ENCODE measurements around the gene RBAK. TPM values are rescaled to one million over a fixed set of nuclear protein-coding genes. Genes with fewer than 3 reads are reported as not detected.
"Not testable (repeated sequence)": the region's sequence is repeated elsewhere in the genome, so short reads cannot be mapped to it uniquely, and the experiment has no call there.

The RBAK gene
- total and polyA plus RNA-seq, 2 donors = 7.9 to 8.0 TPM

DNA sequence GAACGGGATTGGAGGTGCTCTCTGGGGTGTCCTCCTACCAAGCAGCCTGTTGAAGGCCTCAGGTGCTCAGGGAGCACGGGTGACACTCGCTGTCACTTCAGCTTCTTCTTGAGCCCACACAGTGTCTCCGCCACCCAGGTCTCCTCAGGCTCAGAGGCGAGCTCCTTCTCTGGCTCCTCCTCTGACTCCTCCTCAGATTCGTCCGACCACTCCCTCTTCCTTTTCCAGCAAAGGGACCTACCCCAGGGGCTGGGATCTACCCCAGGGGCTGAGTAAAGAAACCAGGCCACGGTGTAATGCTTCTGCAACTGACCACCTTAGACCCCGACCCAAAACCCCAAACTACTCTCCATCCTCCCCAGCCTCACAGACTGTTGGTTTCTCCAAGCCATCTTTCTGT lies 9.2 kb upstream of the RBAK start:
- Histone ChIP-seq H3K27me3 (ENCODE audit: control insufficient read depth in 2 of 2, insufficient read depth in 1 of 2, low read length in 1 of 2) (no peaks in the 10 kb centered on the region), H3K27ac (ENCODE audit: low read depth in 1 of 2, low read length in 1 of 2) (no peak overlapping the region), H3K36me3 (ENCODE audit: control insufficient read depth in 2 of 2, insufficient read depth in 2 of 2, low read length in 1 of 2) (no peaks in the 10 kb centered on the region), H3K9me3 (ENCODE audit: control insufficient read depth in 2 of 2, insufficient read depth in 1 of 2, low read length in 1 of 2) (no peaks in the 10 kb centered on the region), H3K4me1 (ENCODE audit: control insufficient read depth in 2 of 2, insufficient read depth in 2 of 2, low read length in 2 of 2) (peaks cover 5 to 7% of the 10 kb centered on the region in 2 donors), H3K4me3 (ENCODE audit: low read length in 2 of 2) (no peak overlapping the region)
- WGBS = 95% methylated on average over 9 of the region's 9 CpGs
- DNase-seq (ENCODE audit: low read depth in 6 of 9, low spot score in 9 of 9) = no peak

DNA sequence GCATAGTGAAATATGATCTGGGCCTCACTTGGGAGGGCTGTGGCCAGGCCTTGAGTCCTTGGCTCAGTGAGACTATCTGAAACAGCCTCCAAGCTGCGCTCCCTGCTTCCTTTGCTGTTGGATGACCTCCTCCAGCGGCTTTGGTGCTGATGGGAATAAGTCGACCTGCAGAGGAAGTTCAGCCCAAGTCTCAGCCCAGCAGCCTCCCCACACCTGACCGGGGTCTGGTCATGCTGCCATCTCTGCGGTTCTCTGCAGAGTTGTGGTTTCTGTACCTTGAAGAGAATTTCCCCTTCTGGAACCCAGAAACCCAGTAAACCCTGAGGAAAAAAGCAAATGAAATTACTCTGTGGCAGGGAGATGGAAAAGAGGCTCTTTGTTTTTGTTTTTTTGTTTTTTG lies 4.6 kb upstream of the RBAK start:
- H3K27me3 ChIP-seq (ENCODE audit: control insufficient read depth in 2 of 2, insufficient read depth in 1 of 2, low read length in 1 of 2) = no peaks in the 10 kb centered on the region
- H3K36me3 ChIP-seq (ENCODE audit: control insufficient read depth in 2 of 2, insufficient read depth in 2 of 2, low read length in 1 of 2) = no peaks in the 10 kb centered on the region
- H3K9me3 ChIP-seq (ENCODE audit: control insufficient read depth in 2 of 2, insufficient read depth in 1 of 2, low read length in 1 of 2) = no peaks in the 10 kb centered on the region
- H3K4me1 ChIP-seq (ENCODE audit: control insufficient read depth in 2 of 2, insufficient read depth in 2 of 2, low read length in 2 of 2) = peaks cover 5 to 17% of the 10 kb centered on the region in 2 donors
- no peak overlapping the region for H3K27ac ChIP-seq (ENCODE audit: low read depth in 1 of 2, low read length in 1 of 2)
- WGBS = 40% methylated on average over 5 of the region's 5 CpGs
- no peak overlapping the region for H3K4me3 ChIP-seq (ENCODE audit: low read length in 2 of 2)
- DNase-seq (ENCODE audit: low read depth in 6 of 9, low spot score in 9 of 9) = peak in 1 of 9 donors; percentile 27

DNA sequence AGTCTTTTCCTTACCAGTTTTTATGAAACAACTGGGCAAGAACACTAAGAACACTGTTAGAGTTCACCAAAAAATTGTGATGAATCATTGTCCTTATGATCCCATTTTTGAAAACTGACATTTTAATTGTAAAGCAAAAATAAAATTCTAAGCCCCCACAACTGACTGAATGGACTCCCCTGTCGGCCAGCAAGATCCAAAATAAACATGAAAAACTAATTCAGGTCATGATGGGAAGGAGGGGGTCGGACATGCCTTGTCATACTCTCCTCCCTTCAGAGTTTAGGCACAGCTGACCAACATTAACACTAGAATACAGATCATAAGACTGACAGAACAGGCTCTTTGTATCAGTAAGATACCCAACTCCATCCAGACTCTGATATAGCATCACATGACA lies 2.0 kb upstream of the RBAK start:
- Histone ChIP-seq H3K27ac (ENCODE audit: low read depth in 1 of 2, low read length in 1 of 2) (no peak overlapping the region), H3K4me3 (ENCODE audit: low read length in 2 of 2) (no peak overlapping the region), H3K9me3 (ENCODE audit: control insufficient read depth in 2 of 2, insufficient read depth in 1 of 2, low read length in 1 of 2) (no peaks in the 10 kb centered on the region), H3K36me3 (ENCODE audit: control insufficient read depth in 2 of 2, insufficient read depth in 2 of 2, low read length in 1 of 2) (peaks cover 0 to 4% of the 10 kb centered on the region in 2 donors), H3K4me1 (ENCODE audit: control insufficient read depth in 2 of 2, insufficient read depth in 2 of 2, low read length in 2 of 2) (peaks cover 8 to 20% of the 10 kb centered on the region in 2 donors), H3K27me3 (ENCODE audit: control insufficient read depth in 2 of 2, insufficient read depth in 1 of 2, low read length in 1 of 2) (no peaks in the 10 kb centered on the region)
- whole genome bisulfite sequencing = 67% methylated on average over 2 of the region's 2 CpGs
- no peak for DNase-seq (ENCODE audit: low read depth in 6 of 9, low spot score in 9 of 9)

DNA sequence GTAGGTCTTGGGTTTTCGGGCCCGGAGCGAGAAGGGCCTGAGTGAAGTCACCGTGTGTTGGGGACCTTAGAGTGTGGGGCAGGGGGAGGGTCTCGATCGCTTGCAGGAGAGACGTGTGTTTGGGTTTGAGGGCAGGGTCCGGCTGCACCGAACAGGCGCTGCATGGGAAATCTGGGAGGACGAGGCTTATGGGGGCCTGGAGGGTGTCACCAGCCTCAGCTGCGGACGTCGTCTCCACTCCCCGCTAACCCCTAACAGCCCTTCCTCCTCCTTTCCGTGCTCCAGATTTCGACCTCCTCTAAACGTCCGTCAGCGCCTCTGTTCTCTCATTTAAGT lies 705 bp downstream of the RBAK start:
- peaks cover 8 to 25% of the 10 kb centered on the region in 2 donors for H3K36me3 ChIP-seq (ENCODE audit: control insufficient read depth in 2 of 2, insufficient read depth in 2 of 2, low read length in 1 of 2)
- not testable (repeated sequence) for H3K27me3 ChIP-seq (ENCODE audit: control insufficient read depth in 2 of 2, insufficient read depth in 1 of 2, low read length in 1 of 2)

DNA sequence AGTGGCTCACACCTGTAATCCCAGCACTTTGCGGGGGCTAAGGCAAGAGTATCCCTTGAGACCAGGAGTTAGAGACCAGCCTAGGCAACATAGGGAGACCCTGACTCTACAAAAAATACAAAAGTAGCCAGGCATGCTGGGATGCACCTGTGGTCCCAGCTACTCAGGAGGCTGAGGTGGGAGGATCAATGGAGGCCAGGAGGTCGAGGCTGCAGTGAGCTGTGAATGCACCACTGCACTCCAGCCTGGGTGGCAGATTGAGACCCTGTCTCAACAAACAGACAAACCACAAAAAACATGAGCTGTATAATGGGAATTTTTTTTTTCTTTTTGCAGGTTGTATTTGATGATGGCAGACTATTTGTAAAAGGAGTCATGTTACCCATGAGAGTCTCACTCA lies 1.5 kb downstream of the RBAK start:
- not testable (repeated sequence) for H3K4me1 ChIP-seq (ENCODE audit: control insufficient read depth in 2 of 2, insufficient read depth in 2 of 2, low read length in 2 of 2); H3K4me3 ChIP-seq (ENCODE audit: low read length in 2 of 2); H3K27ac ChIP-seq (ENCODE audit: low read depth in 1 of 2, low read length in 1 of 2); H3K27me3 ChIP-seq (ENCODE audit: control insufficient read depth in 2 of 2, insufficient read depth in 1 of 2, low read length in 1 of 2); DNase-seq (ENCODE audit: low read depth in 6 of 9, low spot score in 9 of 9); H3K9me3 ChIP-seq (ENCODE audit: control insufficient read depth in 2 of 2, insufficient read depth in 1 of 2, low read length in 1 of 2)
- H3K36me3 ChIP-seq (ENCODE audit: control insufficient read depth in 2 of 2, insufficient read depth in 2 of 2, low read length in 1 of 2) = peaks cover 11 to 25% of the 10 kb centered on the region in 2 donors
- 99% methylated on average over 2 of the region's 2 CpGs for WGBS

More for the DNA sequence above, 705 bp downstream of the RBAK start:
- DNase-seq (ENCODE audit: low read depth in 6 of 9, low spot score in 9 of 9) = peak in 2 of 9 donors; percentile 2 to 4
- 2% methylated on average over 20 of the region's 20 CpGs for WGBS
- not testable (repeated sequence) for H3K9me3 ChIP-seq (ENCODE audit: control insufficient read depth in 2 of 2, insufficient read depth in 1 of 2, low read length in 1 of 2)
- Histone ChIP-seq H3K4me3 (ENCODE audit: low read length in 2 of 2) (peak overlapping the region; percentile 76 to 84), H3K4me1 (ENCODE audit: control insufficient read depth in 2 of 2, insufficient read depth in 2 of 2, low read length in 2 of 2) (peaks cover 4 to 14% of the 10 kb centered on the region in 2 donors), H3K27ac (ENCODE audit: low read depth in 1 of 2, low read length in 1 of 2) (peak overlapping the region in 1 of 2 donors; percentile 53)

DNA sequence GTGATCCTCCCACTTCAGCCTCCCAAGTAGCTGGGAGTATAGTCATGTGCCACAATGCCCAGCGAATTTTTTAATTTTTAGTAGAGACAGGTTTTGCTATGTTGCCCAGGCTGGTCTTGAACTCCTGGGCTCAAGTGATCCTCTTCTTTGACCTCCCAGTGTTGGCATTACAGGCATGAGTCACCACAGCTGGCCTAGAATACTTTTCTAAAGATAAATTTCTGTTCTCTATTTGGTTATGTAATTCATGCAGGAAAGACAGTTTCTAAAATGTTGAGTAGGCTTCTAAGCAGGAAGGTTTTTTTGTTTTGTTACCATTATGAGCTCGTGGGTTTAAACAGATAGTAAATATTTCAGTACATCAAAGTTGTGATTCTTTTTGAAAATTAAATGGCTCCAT lies 5.0 kb downstream of the RBAK start:
- peaks cover 13 to 36% of the 10 kb centered on the region in 2 donors for H3K36me3 ChIP-seq (ENCODE audit: control insufficient read depth in 2 of 2, insufficient read depth in 2 of 2, low read length in 1 of 2)
- DNase-seq (ENCODE audit: low read depth in 6 of 9, low spot score in 9 of 9) = no peak
- no peaks in the 10 kb centered on the region for H3K27me3 ChIP-seq (ENCODE audit: control insufficient read depth in 2 of 2, insufficient read depth in 1 of 2, low read length in 1 of 2)
- H3K4me1 ChIP-seq (ENCODE audit: control insufficient read depth in 2 of 2, insufficient read depth in 2 of 2, low read length in 2 of 2) = peaks cover 2 to 3% of the 10 kb centered on the region in 2 donors
- WGBS = 98% methylated on average over 2 of the region's 2 CpGs
- no peak overlapping the region for H3K27ac ChIP-seq (ENCODE audit: low read depth in 1 of 2, low read length in 1 of 2)
- H3K4me3 ChIP-seq (ENCODE audit: low read length in 2 of 2) = no peak overlapping the region
- peaks cover 1 to 3% of the 10 kb centered on the region in 2 donors for H3K9me3 ChIP-seq (ENCODE audit: control insufficient read depth in 2 of 2, insufficient read depth in 1 of 2, low read length in 1 of 2)

DNA sequence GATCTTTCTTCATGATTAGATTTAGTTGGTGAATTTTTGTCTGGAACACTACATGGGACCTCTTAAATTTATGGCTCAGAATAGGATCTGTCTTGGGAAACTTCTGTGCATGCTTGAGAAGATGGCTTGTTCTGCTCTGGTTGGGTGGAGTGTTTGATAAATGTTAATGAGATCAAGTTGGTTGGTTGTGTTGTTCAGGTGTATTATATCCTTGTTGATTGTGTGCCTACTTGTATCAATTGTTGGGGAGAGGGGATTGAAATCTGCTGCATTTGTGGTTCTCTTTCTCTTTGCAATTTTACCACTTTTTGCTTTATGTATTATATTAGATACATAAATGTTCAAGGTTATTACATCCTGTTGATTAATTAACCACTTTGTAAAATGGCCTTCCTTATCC lies 6.1 kb downstream of the RBAK start:
- H3K27ac ChIP-seq (ENCODE audit: low read depth in 1 of 2, low read length in 1 of 2); H3K4me3 ChIP-seq (ENCODE audit: low read length in 2 of 2); H3K9me3 ChIP-seq (ENCODE audit: control insufficient read depth in 2 of 2, insufficient read depth in 1 of 2, low read length in 1 of 2); DNase-seq (ENCODE audit: low read depth in 6 of 9, low spot score in 9 of 9); H3K27me3 ChIP-seq (ENCODE audit: control insufficient read depth in 2 of 2, insufficient read depth in 1 of 2, low read length in 1 of 2); H3K4me1 ChIP-seq (ENCODE audit: control insufficient read depth in 2 of 2, insufficient read depth in 2 of 2, low read length in 2 of 2): not testable (repeated sequence)
- H3K36me3 ChIP-seq (ENCODE audit: control insufficient read depth in 2 of 2, insufficient read depth in 2 of 2, low read length in 1 of 2) = peaks cover 19 to 37% of the 10 kb centered on the region in 2 donors

DNA sequence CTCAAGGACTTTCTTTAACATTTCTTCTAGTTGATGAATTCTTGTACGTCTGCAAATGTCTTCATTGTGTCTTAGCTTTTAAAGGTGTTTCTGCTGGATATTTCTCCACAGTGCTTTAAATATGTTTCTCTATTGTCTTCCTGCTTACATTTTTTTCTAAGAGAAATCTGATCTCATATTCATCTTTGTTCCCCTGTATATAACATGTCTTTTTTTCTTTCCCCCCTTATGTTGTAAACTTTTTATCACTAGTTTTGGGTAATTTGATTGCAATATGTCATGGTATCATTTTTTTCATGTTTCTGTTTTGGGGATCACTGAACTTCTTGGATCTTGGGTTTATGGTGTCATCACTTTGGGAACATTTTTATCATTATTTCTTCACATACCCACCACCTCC lies 7.5 kb downstream of the RBAK start:
- Histone ChIP-seq H3K36me3 (ENCODE audit: control insufficient read depth in 2 of 2, insufficient read depth in 2 of 2, low read length in 1 of 2) (peaks cover 31 to 49% of the 10 kb centered on the region in 2 donors), H3K27me3 (ENCODE audit: control insufficient read depth in 2 of 2, insufficient read depth in 1 of 2, low read length in 1 of 2) (no peaks in the 10 kb centered on the region), H3K9me3 (ENCODE audit: control insufficient read depth in 2 of 2, insufficient read depth in 1 of 2, low read length in 1 of 2) (peaks cover 1 to 3% of the 10 kb centered on the region in 2 donors), H3K4me1 (ENCODE audit: control insufficient read depth in 2 of 2, insufficient read depth in 2 of 2, low read length in 2 of 2) (no peaks in the 10 kb centered on the region), H3K27ac (ENCODE audit: low read depth in 1 of 2, low read length in 1 of 2) (no peak overlapping the region), H3K4me3 (ENCODE audit: low read length in 2 of 2) (no peak overlapping the region)
- WGBS = 99% methylated on average over 1 of the region's 1 CpG
- DNase-seq (ENCODE audit: low read depth in 6 of 9, low spot score in 9 of 9) = no peak

DNA sequence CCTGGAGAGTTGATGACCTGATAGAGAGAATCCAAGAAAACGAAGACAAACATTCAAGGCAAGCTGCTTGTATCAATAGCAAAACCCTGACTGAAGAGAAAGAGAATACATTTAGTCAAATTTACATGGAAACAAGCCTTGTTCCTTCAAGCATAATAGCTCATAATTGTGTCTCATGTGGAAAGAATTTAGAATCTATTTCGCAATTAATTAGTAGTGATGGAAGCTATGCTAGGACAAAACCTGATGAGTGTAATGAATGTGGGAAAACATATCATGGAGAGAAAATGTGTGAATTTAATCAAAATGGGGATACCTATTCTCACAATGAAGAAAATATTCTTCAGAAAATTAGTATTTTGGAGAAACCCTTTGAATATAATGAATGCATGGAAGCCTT lies 18.0 kb downstream of the RBAK start:
- Histone ChIP-seq H3K4me1 (ENCODE audit: control insufficient read depth in 2 of 2, insufficient read depth in 2 of 2, low read length in 2 of 2) (no peaks in the 10 kb centered on the region), H3K27me3 (ENCODE audit: control insufficient read depth in 2 of 2, insufficient read depth in 1 of 2, low read length in 1 of 2) (no peaks in the 10 kb centered on the region), H3K27ac (ENCODE audit: low read depth in 1 of 2, low read length in 1 of 2) (no peak overlapping the region), H3K9me3 (ENCODE audit: control insufficient read depth in 2 of 2, insufficient read depth in 1 of 2, low read length in 1 of 2) (peaks cover 16 to 26% of the 10 kb centered on the region in 2 donors), H3K36me3 (ENCODE audit: control insufficient read depth in 2 of 2, insufficient read depth in 2 of 2, low read length in 1 of 2) (peaks cover 53 to 63% of the 10 kb centered on the region in 2 donors), H3K4me3 (ENCODE audit: low read length in 2 of 2) (no peak overlapping the region)
- WGBS = 95% methylated on average over 2 of the region's 2 CpGs
- DNase-seq (ENCODE audit: low read depth in 6 of 9, low spot score in 9 of 9) = no peak
